HG03457 (cell line): ENCODE measurements around the gene LCA5.
"Not testable (repeated sequence)": the region's sequence is repeated elsewhere in the genome, so short reads cannot be mapped to it uniquely, and the experiment has no call there.

ENCODE experiments used
- ATAC-seq: cut with Tn5 transposase; IDR thresholded peaks from one replicate; pipeline ENCODE4 v1.9.1; 2021; ENCODE audit warnings: moderate number of reproducible peaks; ENCODE audit not compliant: unreplicated experiment

The LCA5 gene

DNA sequence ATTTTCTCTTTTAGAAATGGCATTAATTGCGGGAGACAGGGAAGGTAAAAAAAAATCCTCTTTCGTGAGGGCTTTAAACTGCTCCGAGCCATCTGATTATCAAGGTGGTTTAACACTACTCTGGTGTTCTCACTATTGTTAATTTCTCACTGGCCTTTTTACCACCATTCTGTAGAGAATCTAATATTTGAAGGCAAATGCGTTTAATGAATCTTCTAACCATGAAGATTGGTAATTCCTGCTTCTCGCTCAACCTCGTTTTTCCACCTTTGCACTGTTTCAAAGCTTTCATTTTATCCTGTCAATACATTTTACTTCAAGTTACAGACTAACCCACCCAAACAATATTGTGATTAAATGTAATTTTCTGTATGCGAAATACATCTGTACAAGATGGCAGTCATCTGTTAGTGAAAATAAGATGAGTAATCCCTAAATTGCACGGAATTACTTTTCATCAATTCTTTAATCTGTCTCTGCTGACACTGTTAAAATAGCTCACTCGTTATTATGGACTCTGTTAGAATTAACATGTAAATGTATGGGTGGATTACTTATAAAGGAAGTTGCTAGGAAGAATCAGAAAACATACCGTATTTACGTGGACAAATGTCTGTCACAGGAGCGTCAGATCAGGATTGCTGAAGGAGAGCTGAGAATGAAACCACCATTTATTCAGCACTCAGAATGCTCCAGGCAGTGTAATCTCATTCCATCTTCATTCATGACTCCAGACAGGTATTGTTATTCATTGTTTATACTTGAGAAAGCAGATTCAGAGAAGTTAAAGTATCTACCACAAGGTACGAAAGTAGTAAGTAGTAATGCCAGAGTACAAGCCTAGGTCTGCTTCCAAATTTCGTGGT, 1.1 kb upstream of the LCA5 start:
- no peak for ATAC-seq

DNA sequence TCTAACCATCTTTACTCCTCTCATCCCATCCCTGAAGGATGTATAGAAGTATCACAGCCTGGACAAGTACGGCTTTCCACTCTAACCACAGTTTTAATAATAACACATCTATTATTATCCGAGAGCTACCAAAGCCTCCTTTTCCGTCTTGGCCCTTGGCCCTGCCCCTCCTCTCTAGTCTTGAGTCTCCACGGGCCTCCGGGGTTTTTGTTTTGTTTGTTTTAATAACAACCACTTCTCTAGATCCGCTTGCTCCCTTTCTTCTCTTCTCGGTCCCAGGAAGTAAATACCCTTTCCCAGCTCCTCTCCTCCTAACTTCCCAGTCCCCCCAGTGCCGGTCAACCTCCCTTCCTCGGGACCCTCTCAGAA, 661 bp downstream of the LCA5 start:
- ATAC-seq: no peak

DNA sequence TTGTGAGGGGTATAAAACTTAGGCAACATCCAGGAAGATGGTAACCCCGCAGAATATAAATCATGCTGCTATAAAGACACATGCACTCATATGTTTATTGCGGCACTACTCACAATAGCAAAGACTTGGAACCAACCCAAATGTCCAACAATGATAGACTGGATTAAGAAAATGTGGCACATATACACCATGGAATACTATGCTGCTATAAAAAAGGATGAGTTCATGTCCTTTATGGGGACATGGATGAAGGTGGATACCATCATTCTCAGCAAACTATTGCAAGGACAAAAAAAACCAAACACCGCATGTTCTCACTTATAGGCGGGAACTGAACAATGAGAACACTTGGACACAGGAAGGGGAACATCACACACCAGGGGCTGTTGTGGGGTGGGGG, 7.7 kb downstream of the LCA5 start:
- ATAC-seq: not testable (repeated sequence)

DNA sequence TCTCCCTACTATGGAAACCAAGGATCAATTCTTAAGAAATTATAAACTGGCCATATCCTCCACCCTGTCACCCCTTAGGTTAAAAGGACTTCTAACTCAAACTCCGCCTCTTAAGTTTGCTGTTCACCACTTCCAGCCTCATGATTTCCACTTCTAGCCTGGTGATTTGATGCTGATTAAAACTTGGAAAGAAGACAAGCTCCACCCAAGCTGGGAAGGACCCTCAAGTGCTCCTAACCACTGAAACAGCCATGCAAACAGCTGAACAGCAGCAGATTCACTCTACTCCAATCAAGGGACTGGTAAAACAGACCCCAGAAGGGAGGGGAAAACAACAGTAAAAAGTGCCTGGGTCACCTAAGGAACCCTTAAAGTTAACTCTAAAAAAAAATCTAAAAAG, 10.3 kb downstream of the LCA5 start:
- ATAC-seq: no peak

DNA sequence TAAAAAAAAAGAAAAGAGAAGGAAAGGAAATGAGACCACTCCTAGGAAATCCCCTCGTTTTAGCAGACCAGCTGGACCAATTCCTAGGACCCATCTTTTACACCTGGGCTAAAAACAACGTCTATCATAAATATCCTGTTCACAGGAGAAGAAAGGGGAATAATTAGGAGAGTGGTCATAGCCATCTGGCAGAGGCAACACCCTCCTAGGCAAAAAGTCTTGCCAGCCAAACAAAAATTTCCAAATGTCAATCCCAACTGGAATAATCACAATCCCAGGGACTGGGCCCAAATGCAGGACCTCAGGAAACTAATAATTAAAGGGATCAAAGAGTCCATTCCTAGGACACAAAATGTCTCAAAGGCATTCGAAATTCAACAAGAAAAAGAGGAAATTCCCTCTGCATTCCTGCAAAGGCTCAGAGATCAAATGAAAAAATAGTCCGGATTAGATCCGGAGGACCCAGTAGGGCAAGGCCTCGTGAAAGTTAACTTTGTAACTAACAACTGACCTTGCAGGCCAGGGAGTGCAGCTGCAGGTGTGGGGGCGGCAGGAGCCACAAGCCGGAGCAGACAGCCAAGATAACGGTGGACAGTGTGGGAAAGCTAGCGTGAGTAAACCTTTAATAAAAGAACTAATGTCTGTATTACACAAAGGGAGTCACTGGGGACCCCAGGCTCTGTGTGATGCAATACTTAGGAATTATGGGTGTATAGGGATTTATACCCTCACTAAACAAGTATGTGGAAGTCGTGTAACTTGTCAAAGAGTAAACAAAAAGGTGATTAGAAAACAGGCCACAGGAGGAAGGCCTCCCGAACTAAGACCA, 11.7 kb downstream of the LCA5 start:
- ATAC-seq: no peak

DNA sequence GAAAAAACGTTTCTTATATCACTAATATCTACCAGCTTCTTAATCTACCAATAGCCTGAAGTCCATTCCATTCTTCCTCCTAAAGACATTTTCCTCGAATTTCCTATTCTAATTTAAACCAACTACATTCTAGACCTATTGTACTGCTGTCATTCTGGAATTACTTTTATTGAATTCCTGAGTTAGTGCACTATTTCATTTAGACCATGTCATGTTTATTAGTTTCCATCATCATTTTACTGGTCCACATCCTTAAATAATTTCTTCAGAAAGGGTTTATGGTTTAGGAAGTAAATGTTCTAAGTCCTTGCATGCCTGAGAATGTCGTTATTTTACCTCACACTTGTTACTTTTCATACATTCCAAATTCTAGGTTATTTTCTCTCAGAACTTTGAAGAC, 13.2 kb downstream of the LCA5 start:
- ATAC-seq: no peak

DNA sequence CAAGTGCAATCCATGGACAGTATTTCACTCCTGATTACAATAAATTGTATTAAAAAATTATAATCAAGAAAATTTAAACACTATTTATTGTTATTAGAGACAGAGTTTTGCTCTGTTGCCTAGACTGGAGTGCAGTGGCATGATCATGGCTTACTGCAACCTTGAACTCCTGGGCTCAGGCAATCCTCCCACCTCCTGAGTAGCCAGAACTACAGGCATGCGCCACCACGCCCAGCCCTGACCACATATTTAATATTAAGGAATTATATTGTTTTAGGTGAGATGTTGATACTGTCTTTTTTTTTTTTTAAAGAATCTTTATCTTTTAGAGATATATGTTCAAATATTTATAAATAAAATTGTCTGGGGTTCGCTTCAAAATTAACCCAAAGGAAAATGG, 14.6 kb downstream of the LCA5 start:
- ATAC-seq: no peak

DNA sequence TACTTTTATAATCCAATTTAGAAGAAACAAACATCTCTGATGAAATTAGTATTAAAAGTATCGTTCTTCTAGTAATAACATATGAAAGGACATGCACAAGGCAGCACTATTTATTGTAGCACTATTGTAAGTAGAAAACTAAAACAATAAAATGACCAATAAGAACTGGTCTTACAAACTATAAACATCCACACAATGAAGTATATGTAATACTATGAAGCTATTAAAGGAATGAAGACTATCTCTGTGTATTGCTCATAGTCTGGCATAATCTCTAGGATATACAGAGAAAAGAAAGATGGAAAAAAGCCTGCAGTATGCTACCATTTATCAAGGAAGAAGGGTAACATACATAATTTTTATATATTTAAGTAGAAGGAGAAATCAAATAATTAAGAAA, 16.7 kb downstream of the LCA5 start:
- no peak for ATAC-seq

DNA sequence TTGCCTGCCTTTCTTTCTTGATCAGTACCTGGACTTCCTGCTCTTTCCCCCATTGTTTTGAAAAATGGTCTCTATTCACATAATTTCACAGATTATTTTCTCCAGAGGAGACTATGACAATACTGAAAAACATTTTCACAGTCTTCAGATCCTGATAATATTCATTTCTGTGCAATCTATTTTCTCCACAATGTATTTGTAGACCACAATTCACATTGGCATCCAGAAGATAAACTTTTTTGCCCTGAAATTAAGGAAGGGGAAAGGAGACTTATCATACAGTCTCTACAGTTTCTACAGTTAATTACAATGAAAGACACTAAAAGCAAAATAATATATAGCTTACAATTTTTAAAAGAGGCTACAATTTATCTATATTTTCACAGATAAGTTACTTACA, 18.4 kb downstream of the LCA5 start:
- no peak for ATAC-seq

DNA sequence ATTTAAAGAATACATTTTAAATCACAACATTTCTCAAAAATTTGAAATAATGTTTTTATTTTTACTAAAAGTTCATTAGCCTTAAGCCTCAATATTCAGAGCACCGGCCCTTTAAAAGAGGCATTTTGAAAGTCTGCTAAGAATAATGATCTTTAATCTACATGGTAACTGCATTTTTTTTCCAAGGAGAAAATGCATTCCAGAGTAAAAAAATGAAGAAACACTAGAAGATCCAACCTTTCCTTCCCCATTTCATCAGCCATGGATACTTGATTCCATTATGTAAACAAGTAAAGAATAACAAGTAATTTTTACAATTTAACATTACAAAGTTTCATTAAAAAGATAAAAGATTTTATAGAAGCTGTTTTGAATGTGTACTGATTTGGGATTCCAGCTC, 21.8 kb downstream of the LCA5 start:
- ATAC-seq: no peak

DNA sequence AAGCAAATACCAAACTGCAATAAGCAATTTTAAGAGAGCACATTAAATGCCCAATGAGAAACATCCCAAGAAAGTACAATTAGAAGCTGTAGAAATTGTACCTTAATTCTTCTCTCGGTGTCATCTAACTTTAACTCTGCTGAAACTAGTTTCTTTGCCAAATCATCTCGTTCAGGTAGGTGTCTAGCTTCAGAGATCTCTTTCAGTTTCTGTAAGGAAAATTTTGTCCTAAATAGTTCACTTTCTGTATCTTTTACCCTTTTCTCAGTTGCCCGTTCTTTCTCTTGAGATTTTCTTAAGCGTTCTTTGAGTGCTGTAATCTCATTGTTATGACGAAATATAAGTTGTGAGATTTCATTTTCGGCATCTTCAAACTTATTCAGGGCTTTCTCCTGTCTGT, 24.1 kb downstream of the LCA5 start:
- ATAC-seq: no peak

DNA sequence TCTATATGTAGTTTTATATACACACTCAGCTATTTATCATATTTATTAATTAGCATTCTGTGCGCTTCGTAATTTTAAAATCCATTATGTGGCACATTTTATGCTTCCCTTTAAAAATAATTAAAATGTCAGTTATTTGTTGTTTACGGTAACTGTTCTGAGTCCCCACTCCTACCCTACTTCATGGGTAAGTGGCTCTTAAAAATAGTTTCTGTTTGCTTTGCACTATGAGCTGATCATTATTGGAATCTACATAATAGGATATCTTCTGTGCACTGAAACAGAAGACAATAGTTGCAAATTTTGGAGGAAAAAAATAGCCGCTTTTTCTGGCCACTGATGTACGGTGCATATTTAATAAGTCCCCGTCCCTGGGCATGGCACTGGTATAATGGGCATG, 25.2 kb downstream of the LCA5 start:
- ATAC-seq: no peak

DNA sequence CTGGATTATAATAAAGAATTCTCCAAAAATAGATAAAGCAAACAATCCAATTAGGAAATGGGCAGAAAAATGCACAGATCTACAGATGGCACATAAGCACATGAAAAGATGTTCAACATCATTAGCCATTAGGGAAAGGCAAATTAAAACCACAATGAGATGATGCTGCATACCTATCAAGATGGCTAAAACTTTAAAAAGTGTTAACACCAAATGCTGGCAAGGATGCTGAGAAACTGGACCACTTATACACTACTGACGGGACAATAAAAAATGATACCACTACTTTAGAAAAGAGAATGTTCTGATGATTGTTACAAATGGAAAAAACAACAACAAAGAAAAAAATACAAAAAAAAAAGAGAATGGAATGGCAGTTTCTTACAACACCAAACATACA, 26.5 kb downstream of the LCA5 start:
- no peak for ATAC-seq

DNA sequence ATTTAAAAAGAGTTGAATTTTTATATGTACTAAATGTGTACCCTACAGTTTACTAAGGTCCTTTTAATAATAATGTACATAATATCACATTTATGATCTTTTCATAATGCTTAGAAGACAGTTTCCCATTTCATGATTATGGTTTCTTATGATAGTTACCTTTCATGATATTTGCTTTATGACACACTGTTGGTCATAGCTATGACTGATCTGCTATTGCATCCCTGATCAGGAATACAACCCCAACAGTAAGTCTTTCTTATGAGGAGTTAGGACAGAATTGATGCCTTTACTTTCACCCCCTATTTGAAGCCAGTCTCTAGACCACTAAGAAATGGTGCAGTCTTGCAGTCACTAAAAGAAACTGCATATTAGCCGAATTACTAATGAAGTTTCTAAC, 31.0 kb downstream of the LCA5 start:
- ATAC-seq: no peak

DNA sequence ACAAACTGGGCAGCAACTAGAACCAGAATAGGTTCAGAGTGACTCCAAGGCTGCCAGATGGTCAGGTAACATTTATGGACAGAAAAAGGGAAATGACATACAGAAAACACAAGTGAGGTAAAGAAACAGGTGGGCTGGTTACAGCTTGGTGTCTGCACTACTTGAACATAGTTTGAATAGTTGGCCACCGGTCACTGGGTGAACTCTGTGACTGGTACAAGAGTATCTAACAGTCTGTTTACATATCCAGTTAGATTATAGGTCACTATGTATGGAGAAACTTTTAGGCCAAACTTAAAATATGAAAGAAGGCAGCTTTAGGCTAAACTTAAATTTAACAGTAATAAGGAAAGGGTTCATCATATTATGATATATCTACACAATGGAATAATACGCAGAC, 32.9 kb downstream of the LCA5 start:
- no peak for ATAC-seq

DNA sequence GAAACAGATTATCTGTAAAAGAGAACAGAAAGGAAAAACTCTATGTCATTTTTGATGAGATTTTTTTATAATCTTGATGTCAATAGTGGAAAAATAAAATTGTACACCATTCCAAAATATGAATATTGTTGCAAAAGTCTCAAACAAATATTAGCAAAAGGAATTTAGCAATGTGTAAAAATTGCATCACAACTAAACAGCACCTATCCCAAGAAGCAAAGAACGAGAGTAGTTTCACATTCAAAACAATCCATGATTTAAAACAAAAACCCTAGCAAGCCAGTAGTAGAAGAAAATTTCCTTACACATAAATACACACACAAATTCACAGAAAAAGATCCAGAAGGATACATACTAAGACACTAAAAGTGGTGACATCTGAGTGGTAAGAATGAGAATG, 38.4 kb downstream of the LCA5 start:
- ATAC-seq: no peak

DNA sequence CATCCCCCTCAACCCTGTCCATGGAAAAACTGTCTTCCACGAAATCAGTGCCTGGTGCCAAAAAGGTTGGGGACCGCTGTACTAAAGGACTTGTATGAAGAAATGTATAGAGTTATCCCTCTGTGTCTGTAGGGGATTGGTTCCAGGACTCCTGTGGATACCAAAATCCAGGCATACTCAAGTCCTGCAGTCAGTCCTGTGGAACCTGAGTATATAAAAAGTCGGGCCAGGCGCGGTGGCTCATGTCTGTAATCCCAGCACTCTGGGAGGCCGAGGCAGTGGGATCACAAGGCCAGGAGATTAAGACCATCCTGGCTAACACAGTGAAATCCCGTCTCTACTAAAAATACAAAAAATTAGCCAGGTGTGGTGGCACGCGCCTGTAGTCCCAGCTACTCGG, 42.0 kb downstream of the LCA5 start:
- no peak for ATAC-seq

DNA sequence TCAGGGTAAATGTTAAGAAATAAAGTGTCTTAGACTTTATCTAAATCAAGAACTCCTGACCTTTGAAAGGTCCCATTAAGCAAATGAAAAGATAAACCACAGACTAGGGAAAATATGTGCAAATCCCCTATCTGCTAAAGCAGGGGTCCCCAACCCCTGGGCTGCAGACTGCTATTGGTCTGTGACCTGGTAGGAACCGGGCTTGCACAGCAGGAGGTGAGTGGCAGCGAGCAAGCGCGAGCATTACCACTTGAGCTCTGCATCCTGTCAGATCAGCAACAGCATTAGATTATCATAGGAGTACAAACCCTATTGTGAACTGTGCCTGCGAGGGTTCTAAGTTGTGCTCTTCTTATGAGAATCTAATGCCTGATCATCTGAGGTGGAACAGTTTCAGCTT, 42.4 kb downstream of the LCA5 start:
- no peak for ATAC-seq

DNA sequence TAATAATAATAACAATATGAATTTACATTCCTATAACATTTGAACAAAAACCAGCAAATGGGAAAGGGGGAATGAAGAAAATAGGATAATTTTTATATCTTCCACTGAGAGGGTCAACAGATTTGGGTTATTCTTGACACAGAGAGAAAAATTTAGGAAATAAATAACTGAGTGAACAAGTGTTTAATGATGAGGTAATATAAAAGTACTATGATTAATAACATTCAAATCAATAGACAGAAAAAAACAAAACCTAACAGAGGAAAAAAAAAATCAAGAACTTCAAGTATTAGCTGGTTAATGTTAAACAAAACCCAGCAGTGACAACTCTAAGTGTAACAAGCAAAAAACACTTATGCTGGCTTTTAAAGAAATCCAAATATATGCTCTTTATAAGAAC, 66.5 kb downstream of the LCA5 start:
- no peak for ATAC-seq

DNA sequence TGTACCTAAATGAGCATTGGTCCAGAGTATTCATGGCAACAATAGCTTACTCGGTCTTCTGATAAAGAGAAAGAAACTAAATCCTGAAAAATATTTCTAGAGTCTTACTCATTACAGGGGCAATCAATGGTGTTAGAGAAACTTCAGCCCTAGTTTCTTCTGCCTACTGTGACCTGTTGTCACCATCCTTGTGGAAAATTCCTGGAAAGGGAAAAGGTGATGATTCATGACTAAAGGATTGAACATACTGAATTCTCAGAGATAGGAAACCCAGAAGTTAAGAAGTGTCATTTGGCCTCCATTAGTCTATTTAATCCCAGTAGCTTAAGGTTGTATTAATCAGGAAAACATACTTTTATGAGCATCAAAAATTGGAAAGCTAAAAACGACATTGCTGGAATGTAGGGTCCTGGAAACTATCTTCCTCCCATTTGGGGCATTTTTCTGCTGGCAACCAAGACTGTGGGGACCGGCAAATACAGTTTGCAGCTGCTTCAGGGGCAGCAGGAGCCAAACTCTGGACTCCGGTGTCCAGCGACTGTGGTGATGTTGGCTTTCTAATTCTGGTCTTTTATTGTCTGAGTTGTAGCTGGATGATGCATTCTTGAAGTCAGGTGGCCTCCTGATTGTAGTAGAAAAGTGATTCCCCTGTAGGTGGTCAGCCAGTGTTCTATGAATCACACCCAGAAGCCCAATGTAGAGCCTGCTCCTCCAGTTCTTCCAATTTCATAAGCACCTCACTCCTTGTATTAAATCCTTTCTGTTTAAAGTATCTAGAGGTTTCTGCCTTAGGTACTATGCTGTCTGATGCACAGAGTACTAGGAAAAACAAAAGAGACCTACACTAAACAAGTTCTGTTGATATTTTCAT, 67.6 kb downstream of the LCA5 start:
- no peak for ATAC-seq

DNA sequence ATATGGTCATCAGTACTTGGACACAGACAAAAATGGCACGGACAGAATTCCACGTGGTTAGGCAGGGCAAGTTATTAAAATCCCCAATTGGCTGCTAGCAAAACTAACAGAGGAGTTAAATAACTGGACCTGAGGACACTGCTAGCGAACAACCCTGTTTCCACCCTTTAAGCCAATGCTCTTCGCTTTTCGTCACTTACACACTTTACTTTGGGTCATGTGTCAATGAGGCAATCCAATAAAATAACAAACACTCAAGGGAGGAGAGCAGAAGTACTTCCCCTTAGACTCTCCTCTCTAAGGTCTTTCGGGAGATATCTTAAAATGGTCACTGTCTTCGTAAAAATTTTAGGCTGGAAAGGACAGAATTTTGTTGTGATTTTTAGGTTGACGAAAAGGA, 68.6 kb downstream of the LCA5 start:
- ATAC-seq: no peak
